Endothelial cell (in vitro differentiated cells): ENCODE measurements around the gene GABRQ. TPM values are rescaled to one million over a fixed set of nuclear protein-coding genes. Genes with fewer than 3 reads are reported as not detected.
A peak's percentile ranks its signal among the peaks of the same experiment; 100 is the strongest.

Source experiments
- DNase-seq: peaks from one replicate; pipeline ENCODE4 v3.0.0; 2021; ENCODE audit warnings: low spot score
- H3K27ac Mint-ChIP-seq: one replicate; pipeline ENCODE4 v1.8.0; 2021; ENCODE audit warnings: mixed read lengths, inconsistent platforms; ENCODE audit not compliant: unreplicated experiment
- H3K27me3 Mint-ChIP-seq: one replicate; pipeline ENCODE4 v1.8.0; 2021; ENCODE audit warnings: mild to moderate bottlenecking, moderate library complexity, mixed read lengths, inconsistent platforms; ENCODE audit not compliant: unreplicated experiment
- H3K36me3 Mint-ChIP-seq: one replicate; pipeline ENCODE4 v1.8.0; 2021; ENCODE audit warnings: mild to moderate bottlenecking, low read depth, mixed read lengths, inconsistent platforms; ENCODE audit not compliant: unreplicated experiment
- H3K4me1 Mint-ChIP-seq: one replicate; pipeline ENCODE4 v1.8.0; 2021; ENCODE audit warnings: mild to moderate bottlenecking, mixed read lengths, inconsistent platforms; ENCODE audit not compliant: unreplicated experiment
- H3K4me3 Mint-ChIP-seq: one replicate; pipeline ENCODE4 v1.8.0; 2021; ENCODE audit warnings: mild to moderate bottlenecking, mixed read lengths, inconsistent platforms; ENCODE audit not compliant: unreplicated experiment
- H3K9me3 Mint-ChIP-seq: one replicate; pipeline ENCODE4 v1.8.0; 2021; ENCODE audit warnings: mixed read lengths, inconsistent platforms; ENCODE audit not compliant: unreplicated experiment
- long read RNA-seq: library from polyadenylated mRNA; unstranded; transcript quantifications from one replicate; pipeline ENCODE4 v2.0.0, GENCODE V29; 2020; ENCODE audit not compliant: unreplicated experiment
- total RNA-seq: library from RNA; stranded (reverse); fragmentation: NEBNext Ultra II Directional; extraction: Animal tissue kit (Norgen Biotek cat#: 25700); gene quantifications from one replicate; pipeline ENCODE4 v1.2.1, GENCODE V29; 2021; ENCODE audit not compliant: unreplicated experiment
- TF ChIP-seq, protein P1 (sequence below): fragments of 200-600 bp; sonication (generic); IDR thresholded peaks from one replicate; pipeline ENCODE4 v1.5.0; 2021; ENCODE audit warnings: antibody characterized with exemption; ENCODE audit not compliant: unreplicated experiment

Gene GABRQ
- 0.41 TPM for total RNA-seq
- long read RNA-seq = 0 reads

DNA sequence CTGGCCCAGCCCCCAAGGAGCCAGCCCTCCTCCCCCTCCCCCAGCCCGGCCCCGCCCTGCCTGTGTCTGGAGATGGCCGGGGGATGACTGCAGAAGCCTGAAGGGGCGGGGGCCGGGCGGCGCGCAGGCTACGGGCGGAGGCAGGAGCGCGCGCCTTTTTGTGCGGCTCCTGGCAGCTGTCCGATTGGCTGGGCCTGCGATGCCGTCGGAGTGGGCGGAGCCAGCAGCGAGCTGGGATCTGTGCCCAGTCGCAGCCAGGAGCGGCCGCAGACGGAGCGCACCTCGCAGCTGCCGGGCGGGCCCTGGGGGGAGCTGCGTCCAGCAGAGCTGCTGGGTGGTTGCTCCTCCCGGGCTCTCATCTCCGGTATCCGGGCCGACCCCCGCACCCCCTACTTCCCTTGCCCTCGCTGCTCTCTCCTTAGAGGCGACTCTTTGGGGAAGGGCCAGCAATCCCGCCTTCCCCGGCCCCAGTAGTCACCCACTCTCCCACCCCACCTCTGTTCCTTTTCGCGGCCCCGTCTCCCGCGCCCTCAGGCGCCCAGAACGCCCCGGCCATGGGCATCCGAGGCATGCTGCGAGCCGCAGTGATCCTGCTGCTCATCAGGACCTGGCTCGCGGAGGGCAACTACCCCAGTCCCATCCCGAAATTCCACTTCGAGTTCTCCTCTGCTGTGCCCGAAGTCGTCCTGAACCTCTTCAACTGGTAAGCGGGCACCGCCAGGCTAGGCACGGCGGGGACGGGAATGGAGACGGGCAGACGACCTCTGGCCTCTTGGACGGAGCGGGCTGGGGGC is at the start of gene GABRQ:
Gene GABRQ, plus strand, starts transcription at position 247 of the 794 bp plus-strand sequence. Its CDS starts 308 bp downstream, at position 555.
- Mint-ChIP-seq H3K4me3 (peak within 1 kb of the TSS; percentile 31), H3K9me3 (no peaks in the 10 kb centered on the region), H3K36me3 (no peaks in the 10 kb centered on the region), H3K27me3 (peaks cover 2% of the 10 kb centered on the region), H3K4me1 (no peaks in the 10 kb centered on the region), H3K27ac (no peak within 1 kb of the TSS)
- DNase-seq = peak; percentile 69
- TF ChIP-seq, protein P1, sequence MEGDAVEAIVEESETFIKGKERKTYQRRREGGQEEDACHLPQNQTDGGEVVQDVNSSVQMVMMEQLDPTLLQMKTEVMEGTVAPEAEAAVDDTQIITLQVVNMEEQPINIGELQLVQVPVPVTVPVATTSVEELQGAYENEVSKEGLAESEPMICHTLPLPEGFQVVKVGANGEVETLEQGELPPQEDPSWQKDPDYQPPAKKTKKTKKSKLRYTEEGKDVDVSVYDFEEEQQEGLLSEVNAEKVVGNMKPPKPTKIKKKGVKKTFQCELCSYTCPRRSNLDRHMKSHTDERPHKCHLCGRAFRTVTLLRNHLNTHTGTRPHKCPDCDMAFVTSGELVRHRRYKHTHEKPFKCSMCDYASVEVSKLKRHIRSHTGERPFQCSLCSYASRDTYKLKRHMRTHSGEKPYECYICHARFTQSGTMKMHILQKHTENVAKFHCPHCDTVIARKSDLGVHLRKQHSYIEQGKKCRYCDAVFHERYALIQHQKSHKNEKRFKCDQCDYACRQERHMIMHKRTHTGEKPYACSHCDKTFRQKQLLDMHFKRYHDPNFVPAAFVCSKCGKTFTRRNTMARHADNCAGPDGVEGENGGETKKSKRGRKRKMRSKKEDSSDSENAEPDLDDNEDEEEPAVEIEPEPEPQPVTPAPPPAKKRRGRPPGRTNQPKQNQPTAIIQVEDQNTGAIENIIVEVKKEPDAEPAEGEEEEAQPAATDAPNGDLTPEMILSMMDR = no peak

GRCh38 chrX:152588206-152588605 is 49.5 kb upstream of the GABRQ start:
- H3K36me3 Mint-ChIP-seq = no peaks in the 10 kb centered on the region

DNA sequence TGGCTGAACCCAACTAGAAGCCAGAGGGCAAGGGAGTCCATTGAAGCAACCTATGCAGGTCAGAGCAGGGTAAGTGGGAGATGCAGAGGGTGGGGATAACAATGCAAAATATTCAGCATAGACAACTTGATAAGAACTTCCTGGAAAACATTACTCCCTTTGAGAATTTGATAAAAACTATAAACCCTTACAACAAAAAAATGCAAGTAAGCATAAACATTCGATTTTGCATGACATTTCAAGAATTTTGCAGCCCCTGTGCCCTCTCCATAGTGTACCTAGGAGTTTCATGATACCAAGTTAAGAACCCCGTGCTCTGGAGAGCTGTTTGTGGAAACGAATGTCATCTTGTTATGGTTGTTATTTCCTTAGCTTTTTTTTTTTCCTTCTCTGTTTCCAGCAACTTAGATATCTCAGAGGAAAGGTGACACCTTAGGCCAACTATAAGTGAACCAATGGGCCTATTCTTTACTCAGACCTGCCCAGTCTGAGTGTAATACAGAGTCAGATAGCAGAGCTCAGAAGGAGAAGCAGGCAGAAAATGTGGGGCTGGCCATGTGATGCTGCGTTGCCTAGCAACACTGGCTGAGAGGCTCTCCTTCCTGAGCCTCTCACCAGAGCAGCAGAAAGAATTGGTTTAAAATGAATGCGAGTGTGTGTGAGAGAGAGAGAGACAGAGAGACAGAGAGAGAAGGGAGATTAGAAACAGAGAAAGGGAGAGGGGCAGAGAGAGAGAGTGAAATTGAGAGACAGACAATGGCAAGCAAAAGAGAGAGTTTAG is 36.7 kb upstream of the GABRQ start:
- no peak overlapping the region for H3K27ac Mint-ChIP-seq
- DNase-seq = peak; percentile 4
- no peak overlapping the region for H3K4me3 Mint-ChIP-seq
- no peaks in the 10 kb centered on the region for H3K36me3 Mint-ChIP-seq
- no peaks in the 10 kb centered on the region for H3K27me3 Mint-ChIP-seq
- TF ChIP-seq, protein P1 = no peak
- H3K4me1 Mint-ChIP-seq = no peaks in the 10 kb centered on the region
- H3K9me3 Mint-ChIP-seq = no peaks in the 10 kb centered on the region

More at GRCh38 chrX:152588206-152588605, 49.5 kb upstream of the GABRQ start:
- no peaks in the 10 kb centered on the region for H3K9me3 Mint-ChIP-seq
- TF ChIP-seq, protein P1 = no peak
- H3K27ac Mint-ChIP-seq = no peak overlapping the region
- peaks cover 2% of the 10 kb centered on the region for H3K27me3 Mint-ChIP-seq
- DNase-seq = no peak
- H3K4me1 Mint-ChIP-seq = no peaks in the 10 kb centered on the region
- H3K4me3 Mint-ChIP-seq = no peak overlapping the region

GRCh38 chrX:152601848-152602616 is 35.7 kb upstream of the GABRQ start:
- no peaks in the 10 kb centered on the region for H3K36me3 Mint-ChIP-seq
- peak; percentile 2 for DNase-seq
- no peaks in the 10 kb centered on the region for H3K27me3 Mint-ChIP-seq
- H3K4me1 Mint-ChIP-seq = no peaks in the 10 kb centered on the region
- H3K4me3 Mint-ChIP-seq = no peak overlapping the region
- no peak overlapping the region for H3K27ac Mint-ChIP-seq
- H3K9me3 Mint-ChIP-seq = no peaks in the 10 kb centered on the region
- TF ChIP-seq, protein P1 = no peak
